ENCODE data around the gene IGFL2.
"Not testable (repeated sequence)": the region's sequence is repeated elsewhere in the genome, so short reads cannot be mapped to it uniquely, and the experiment has no call there.

IGFL2 gene

GRCh38 chr19:46141421-46141820 lies 6.6 kb upstream of the IGFL2 start:
- no peak for DNase-seq (ENCODE audit: low read depth in 1 of 2, low spot score in 1 of 2)

- DNase-seq (ENCODE audit: low read depth in 1 of 2, low spot score in 1 of 2): no peak
Observed at GRCh38 chr19:46142294-46142693, 5.7 kb upstream of the IGFL2 start.

GRCh38 chr19:46144756-46145155 lies 3.3 kb upstream of the IGFL2 start:
- DNase-seq (ENCODE audit: low read depth in 1 of 2, low spot score in 1 of 2): no peak

GRCh38 chr19:46147166-46147740 lies 785 bp upstream of the IGFL2 start:
- no peak for DNase-seq (ENCODE audit: low read depth in 1 of 2, low spot score in 1 of 2)

- no peak for DNase-seq (ENCODE audit: low read depth in 1 of 2, low spot score in 1 of 2)
Observed at GRCh38 chr19:46150606-46151005, 2.6 kb downstream of the IGFL2 start.

GRCh38 chr19:46155237-46155636 lies 7.2 kb downstream of the IGFL2 start:
- no peak for DNase-seq (ENCODE audit: low read depth in 1 of 2, low spot score in 1 of 2)

GRCh38 chr19:46159418-46160232 lies 11.6 kb downstream of the IGFL2 start:
- no peak for DNase-seq (ENCODE audit: low read depth in 1 of 2, low spot score in 1 of 2)

GRCh38 chr19:46160233-46160775 lies 12.3 kb downstream of the IGFL2 start:
- no peak for DNase-seq (ENCODE audit: low read depth in 1 of 2, low spot score in 1 of 2)

- DNase-seq (ENCODE audit: low read depth in 1 of 2, low spot score in 1 of 2): not testable (repeated sequence)
Observed at GRCh38 chr19:46161642-46162257, 13.7 kb downstream of the IGFL2 start.

GRCh38 chr19:46162731-46163130 lies 14.7 kb downstream of the IGFL2 start:
- DNase-seq (ENCODE audit: low read depth in 1 of 2, low spot score in 1 of 2): no peak

GRCh38 chr19:46173886-46174480 lies 25.9 kb downstream of the IGFL2 start:
- no peak for DNase-seq (ENCODE audit: low read depth in 1 of 2, low spot score in 1 of 2)

- DNase-seq (ENCODE audit: low read depth in 1 of 2, low spot score in 1 of 2): no peak
Observed at GRCh38 chr19:46176116-46176860, 28.2 kb downstream of the IGFL2 start.

GRCh38 chr19:46179076-46179759 lies 31.2 kb downstream of the IGFL2 start:
- no peak for DNase-seq (ENCODE audit: low read depth in 1 of 2, low spot score in 1 of 2)

GRCh38 chr19:46180701-46181387 lies 32.8 kb downstream of the IGFL2 start:
- no peak for DNase-seq (ENCODE audit: low read depth in 1 of 2, low spot score in 1 of 2)

- DNase-seq (ENCODE audit: low read depth in 1 of 2, low spot score in 1 of 2): no peak
Observed at GRCh38 chr19:46181388-46181779, 33.3 kb downstream of the IGFL2 start.

GRCh38 chr19:46182476-46182875 lies 34.4 kb downstream of the IGFL2 start:
- DNase-seq (ENCODE audit: low read depth in 1 of 2, low spot score in 1 of 2): no peak

- not testable (repeated sequence) for DNase-seq (ENCODE audit: low read depth in 1 of 2, low spot score in 1 of 2)
Observed at GRCh38 chr19:46184775-46185710, 37.0 kb downstream of the IGFL2 start.

- no peak for DNase-seq (ENCODE audit: low read depth in 1 of 2, low spot score in 1 of 2)
Observed at GRCh38 chr19:46186101-46186716, 38.2 kb downstream of the IGFL2 start.
